OCI-LY1 (cell line): ENCODE results near the gene GUK1.

Experiments used
- H2AFZ ChIP-seq: fragments of 200-600 bp; sonication (generic), shearing (Covaris generic); 2 replicates; pipeline ENCODE4 v1.6.0; 2014; ENCODE audit warnings: antibody characterized with exemption, mild to moderate bottlenecking, low read length
- H3F3A ChIP-seq: fragments of 200-600 bp; sonication (generic), shearing (Covaris generic); 2 replicates; pipeline ENCODE4 v1.6.0; 2014; ENCODE audit warnings: mild to moderate bottlenecking, antibody characterized with exemption, low read length, moderate library complexity; ENCODE audit not compliant: insufficient read depth
- H3K27ac ChIP-seq: fragments of 200-600 bp; sonication (generic); 2 replicates; pipeline ENCODE4 v1.5.1; 2014; ENCODE audit warnings: low read length, mixed run types, mild to moderate bottlenecking, low read depth; ENCODE audit not compliant: poor library complexity, severe bottlenecking
- H3K27me3 ChIP-seq: fragments of 200-600 bp; sonication (generic); 2 replicates; pipeline ENCODE4 v1.6.0; 2014; ENCODE audit warnings: antibody characterized with exemption, mild to moderate bottlenecking, low read length, moderate library complexity; ENCODE audit not compliant: insufficient read depth
- H3K36me3 ChIP-seq: fragments of 200-600 bp; sonication (generic); 2 replicates; pipeline ENCODE4 v1.6.1; 2014; ENCODE audit warnings: mild to moderate bottlenecking, antibody characterized with exemption, low read length, moderate library complexity, mixed read lengths; ENCODE audit not compliant: insufficient read depth
- H3K4me1 ChIP-seq: fragments of 200-600 bp; sonication (generic); 2 replicates; pipeline ENCODE4 v1.5.1; 2014; ENCODE audit warnings: mild to moderate bottlenecking, low read length, moderate library complexity; ENCODE audit not compliant: insufficient read depth, severe bottlenecking
- H3K4me2 ChIP-seq: fragments of 200-600 bp; sonication (generic), shearing (Covaris generic); 2 replicates; pipeline ENCODE4 v1.6.1; 2014; ENCODE audit warnings: low read length
- H3K4me3 ChIP-seq: fragments of 200-600 bp; sonication (generic); 2 replicates; pipeline ENCODE4 v1.5.1; 2014; ENCODE audit warnings: low read length, low read depth, mild to moderate bottlenecking, mixed read lengths; ENCODE audit not compliant: poor library complexity, severe bottlenecking
- H3K79me2 ChIP-seq: fragments of 200-600 bp; shearing (Covaris generic); 2 replicates; pipeline ENCODE4 v1.6.1; 2016; ENCODE audit warnings: mixed run types, low read length, mixed read lengths; ENCODE audit not compliant: insufficient read depth
- H3K9ac ChIP-seq: fragments of 200-600 bp; sonication (generic), shearing (Covaris generic); 2 replicates; pipeline ENCODE4 v1.6.1; 2014; ENCODE audit warnings: mild to moderate bottlenecking, low read length, mixed read lengths
- H3K9me2 ChIP-seq: fragments of 200-600 bp; sonication (generic), shearing (Covaris generic); 2 replicates; pipeline ENCODE4 v1.6.1; 2014; ENCODE audit warnings: low read depth, mild to moderate bottlenecking, low read length, mixed read lengths
- H3K9me3 ChIP-seq: fragments of 200-600 bp; shearing (Covaris generic); 2 replicates; pipeline ENCODE4 v1.6.1; 2014; ENCODE audit warnings: low read length, mixed read lengths
- H4K20me1 ChIP-seq: fragments of 200-600 bp; sonication (generic), shearing (Covaris generic); 2 replicates; pipeline ENCODE4 v1.6.0; 2016; ENCODE audit warnings: mild to moderate bottlenecking, low read length; ENCODE audit not compliant: insufficient read depth
- CTCF ChIP-seq: fragments of 200-600 bp; sonication (generic), shearing (Covaris generic); IDR thresholded peaks from 2 replicates; pipeline ENCODE4 v1.5.1; 2017; ENCODE audit warnings: mild to moderate bottlenecking, antibody characterized with exemption, low read length, moderate library complexity, mixed read lengths
- EZH2 ChIP-seq: fragments of 200-600 bp; sonication (generic), shearing (Covaris generic); IDR thresholded peaks from 2 replicates; pipeline ENCODE4 v1.8.0; 2017; ENCODE audit warnings: borderline replicate concordance, mixed run types, mild to moderate bottlenecking, antibody characterized with exemption, low read length, moderate library complexity, mixed read lengths

GUK1 gene

GRCh38 chr1:228131766-228132165, 8.3 kb upstream of the GUK1 start:
- H2AFZ ChIP-seq: no peak overlapping the region
- H3K4me2 ChIP-seq: no peak overlapping the region

GRCh38 chr1:228134591-228134990, 5.5 kb upstream of the GUK1 start:
- Histone ChIP-seq H3K9me3 (no peaks in the 10 kb centered on the region), H3K9me2 (no peaks in the 10 kb centered on the region), H4K20me1 (no peaks in the 10 kb centered on the region), H3F3A (no peaks in the 10 kb centered on the region), H2AFZ (no peak overlapping the region), H3K27me3 (no peaks in the 10 kb centered on the region), H3K9ac (no peak overlapping the region), H3K4me2 (no peak overlapping the region), H3K79me2 (no peaks in the 10 kb centered on the region), H3K4me3 (no peak overlapping the region), H3K36me3 (no peaks in the 10 kb centered on the region), H3K4me1 (peaks cover 20% of the 10 kb centered on the region), H3K27ac (no peak overlapping the region)
- no peak for TF ChIP-seq CTCF
- TF ChIP-seq EZH2: no peak

More at GRCh38 chr1:228131766-228132165, 8.3 kb upstream of the GUK1 start:
- no peak overlapping the region for H3K27ac ChIP-seq
- TF ChIP-seq EZH2 (no peak), CTCF (no peak)
- no peaks in the 10 kb centered on the region for H4K20me1 ChIP-seq
- peaks cover 3% of the 10 kb centered on the region for H3K4me1 ChIP-seq
- H3K9ac ChIP-seq: no peak overlapping the region
- H3K9me2 ChIP-seq: no peaks in the 10 kb centered on the region
- H3K9me3 ChIP-seq: no peaks in the 10 kb centered on the region
- H3K79me2 ChIP-seq: no peaks in the 10 kb centered on the region
- no peak overlapping the region for H3K4me3 ChIP-seq
- H3K27me3 ChIP-seq: no peaks in the 10 kb centered on the region
- H3K36me3 ChIP-seq: no peaks in the 10 kb centered on the region
- H3F3A ChIP-seq: no peaks in the 10 kb centered on the region

DNA sequence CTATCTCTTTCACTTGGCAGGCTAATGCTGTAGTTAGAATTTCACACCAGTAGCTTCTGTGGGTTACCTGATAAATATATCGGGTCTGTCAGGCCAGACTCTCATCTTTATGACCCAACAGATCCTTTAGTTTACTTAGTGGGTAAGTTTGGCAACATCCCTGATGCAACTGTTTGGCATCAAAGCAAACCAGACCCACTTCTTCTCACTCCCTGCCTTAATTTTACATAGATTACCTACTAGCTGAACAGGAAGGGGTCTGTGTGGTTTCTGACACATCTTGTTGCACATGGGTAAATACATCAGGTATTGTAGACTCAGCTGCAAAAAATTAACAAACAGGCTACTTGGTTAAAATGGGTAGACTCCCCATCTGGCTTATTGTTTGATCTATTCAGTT, 3.2 kb upstream of the GUK1 start:
- Histone ChIP-seq H3K36me3 (no peaks in the 10 kb centered on the region), H3K4me3 (no peak overlapping the region), H3K27ac (no peak overlapping the region), H3K9me3 (no peaks in the 10 kb centered on the region), H3K79me2 (peaks cover 13% of the 10 kb centered on the region; the same call in 1 of the 2 replicates), H3K9ac (no peak overlapping the region), H3K27me3 (no peaks in the 10 kb centered on the region), H3K4me2 (no peak overlapping the region), H3F3A (no peaks in the 10 kb centered on the region), H3K9me2 (no peaks in the 10 kb centered on the region), H3K4me1 (peaks cover 27% of the 10 kb centered on the region), H2AFZ (no peak overlapping the region), H4K20me1 (no peaks in the 10 kb centered on the region)
- no peak for TF ChIP-seq EZH2
- TF ChIP-seq CTCF: no peak
